ENCODE measurements around the gene FOXJ3.

FOXJ3 gene

GRCh38 chr1:42167611-42168390 is 167.2 kb downstream of the FOXJ3 start:
- TF ChIP-seq, protein P1, sequence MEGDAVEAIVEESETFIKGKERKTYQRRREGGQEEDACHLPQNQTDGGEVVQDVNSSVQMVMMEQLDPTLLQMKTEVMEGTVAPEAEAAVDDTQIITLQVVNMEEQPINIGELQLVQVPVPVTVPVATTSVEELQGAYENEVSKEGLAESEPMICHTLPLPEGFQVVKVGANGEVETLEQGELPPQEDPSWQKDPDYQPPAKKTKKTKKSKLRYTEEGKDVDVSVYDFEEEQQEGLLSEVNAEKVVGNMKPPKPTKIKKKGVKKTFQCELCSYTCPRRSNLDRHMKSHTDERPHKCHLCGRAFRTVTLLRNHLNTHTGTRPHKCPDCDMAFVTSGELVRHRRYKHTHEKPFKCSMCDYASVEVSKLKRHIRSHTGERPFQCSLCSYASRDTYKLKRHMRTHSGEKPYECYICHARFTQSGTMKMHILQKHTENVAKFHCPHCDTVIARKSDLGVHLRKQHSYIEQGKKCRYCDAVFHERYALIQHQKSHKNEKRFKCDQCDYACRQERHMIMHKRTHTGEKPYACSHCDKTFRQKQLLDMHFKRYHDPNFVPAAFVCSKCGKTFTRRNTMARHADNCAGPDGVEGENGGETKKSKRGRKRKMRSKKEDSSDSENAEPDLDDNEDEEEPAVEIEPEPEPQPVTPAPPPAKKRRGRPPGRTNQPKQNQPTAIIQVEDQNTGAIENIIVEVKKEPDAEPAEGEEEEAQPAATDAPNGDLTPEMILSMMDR (IDR thresholded peaks at IDR 0.05; ENCODE audit: unreplicated experiment in 3 of 3), result no peak
- Mint-ChIP-seq H3K4me1 (peaks cover 34% of the 10 kb centered on the region), H3K36me3 (ENCODE audit: low read depth) (no peaks in the 10 kb centered on the region), H3K27ac (no peak overlapping the region), H3K27me3 (ENCODE audit: low read depth) (peaks cover 11% of the 10 kb centered on the region), H3K4me3 (no peak overlapping the region), H3K9me3 (no peaks in the 10 kb centered on the region)

DNA sequence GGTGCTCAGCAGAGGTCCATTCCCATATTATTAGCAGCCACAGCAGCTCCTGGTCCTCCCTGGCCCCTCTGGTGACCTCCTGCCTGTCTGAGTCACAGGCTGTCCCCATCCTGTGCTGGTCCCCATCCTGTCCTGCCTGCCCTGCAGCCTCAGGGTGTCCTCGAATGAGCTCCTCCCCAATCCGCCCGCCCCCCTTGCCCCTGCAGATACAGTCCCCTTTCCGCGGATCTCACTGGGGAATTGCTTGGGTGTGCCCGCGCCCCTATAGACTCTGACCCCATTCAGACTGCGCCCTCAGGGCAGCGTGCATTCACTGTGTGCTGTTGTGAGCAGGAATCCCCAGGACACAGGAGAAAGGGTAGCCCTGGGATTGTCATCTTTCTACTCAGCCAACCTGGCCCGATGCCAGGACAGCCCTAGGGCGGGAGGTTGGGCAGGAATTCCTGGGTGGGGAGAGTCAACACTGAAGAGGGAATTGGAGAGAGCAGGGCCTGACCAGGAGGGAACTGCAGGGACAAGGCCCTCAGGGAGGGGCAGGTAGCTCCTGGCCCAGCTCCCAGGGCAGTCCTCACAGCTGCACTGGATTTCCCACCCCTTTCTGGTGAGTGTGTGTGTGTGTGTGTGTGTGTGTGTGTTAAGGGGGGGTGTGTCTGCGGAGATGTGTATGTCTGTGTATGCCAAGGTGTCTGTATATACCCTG is 169.4 kb downstream of the FOXJ3 start:
- peaks cover 12% of the 10 kb centered on the region for H3K27me3 Mint-ChIP-seq (ENCODE audit: low read depth)

GRCh38 chr1:42164551-42165420 is 170.2 kb downstream of the FOXJ3 start, which contains the start of gene GUCA2A:
GUCA2A (minus strand) TSS chr1:42164745; CDS start chr1:42164712, 33 bp downstream.
- Mint-ChIP-seq H3K4me1 (peaks cover 19% of the 10 kb centered on the region), H3K27me3 (ENCODE audit: low read depth) (peaks cover 12% of the 10 kb centered on the region), H3K27ac (peak within 1 kb of the TSS in 1 of 3 experiments; percentile 8), H3K9me3 (peaks cover 12% of the 10 kb centered on the region), H3K4me3 (no peak within 1 kb of the TSS), H3K36me3 (ENCODE audit: low read depth) (no peaks in the 10 kb centered on the region)
- TF ChIP-seq, protein P1 (IDR thresholded peaks at IDR 0.05; ENCODE audit: unreplicated experiment in 3 of 3), result no peak

More for the DNA sequence above, 169.4 kb downstream of the FOXJ3 start:
- Mint-ChIP-seq H3K4me1 (peaks cover 19% of the 10 kb centered on the region), H3K36me3 (ENCODE audit: low read depth) (no peaks in the 10 kb centered on the region), H3K27ac (peak overlapping the region in 2 of 3 experiments; percentile 8 to 10), H3K4me3 (no peak overlapping the region), H3K9me3 (peaks cover 10% of the 10 kb centered on the region)
- TF ChIP-seq, protein P1 (IDR thresholded peaks at IDR 0.05; ENCODE audit: unreplicated experiment in 3 of 3), result no peak

DNA sequence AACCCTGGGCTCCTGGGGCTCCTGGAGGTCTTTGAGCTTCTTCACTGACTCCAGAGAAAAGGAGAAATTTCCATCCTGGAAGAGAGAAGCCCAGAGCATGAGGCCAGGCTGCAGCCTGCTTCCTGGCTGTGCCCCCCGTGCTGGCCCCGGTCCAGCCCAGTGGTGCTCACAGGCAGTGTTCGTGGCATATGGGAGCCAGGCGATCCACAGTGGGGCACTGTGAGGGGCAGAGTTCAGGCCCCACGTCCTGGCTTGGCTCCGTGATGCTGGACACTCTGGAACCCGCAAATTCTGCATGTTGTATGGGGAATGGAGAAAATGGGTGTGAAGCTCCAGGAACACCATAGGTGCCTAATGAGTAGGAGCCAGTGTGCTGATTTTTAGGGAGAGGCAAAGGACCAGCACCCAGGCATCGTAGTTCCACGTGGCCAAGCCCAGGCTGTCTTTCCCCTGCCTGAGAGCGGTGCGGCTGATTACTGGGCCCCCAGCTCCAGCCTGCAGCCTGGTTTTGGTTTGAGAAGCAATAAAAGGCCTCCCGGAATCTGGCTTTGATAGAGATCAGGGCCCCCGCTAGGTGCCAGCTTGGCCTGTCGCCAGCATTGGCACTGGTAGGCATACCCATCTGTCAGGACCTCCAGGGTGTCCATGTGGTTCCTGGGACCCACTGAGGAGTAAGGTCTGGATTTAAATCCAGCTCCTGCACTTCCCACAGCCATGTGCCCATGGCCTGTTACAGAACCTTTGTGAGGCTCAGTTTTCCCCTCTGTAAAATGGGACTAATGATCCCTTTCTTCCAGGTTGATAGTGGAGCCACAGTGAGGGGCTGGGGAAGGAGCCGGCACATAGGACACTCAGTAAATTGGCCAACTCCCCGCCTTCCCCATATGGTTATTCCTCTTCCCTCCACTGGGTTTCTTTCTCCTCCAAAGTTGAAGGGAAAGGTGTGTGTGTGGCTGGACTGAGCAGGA is 171.2 kb downstream of the FOXJ3 start:
- Mint-ChIP-seq H3K36me3 (ENCODE audit: low read depth) (no peaks in the 10 kb centered on the region), H3K9me3 (peaks cover 12% of the 10 kb centered on the region), H3K27ac (no peak overlapping the region), H3K27me3 (ENCODE audit: low read depth) (peaks cover 12% of the 10 kb centered on the region), H3K4me1 (peaks cover 19% of the 10 kb centered on the region), H3K4me3 (no peak overlapping the region)
- TF ChIP-seq, protein P1 (IDR thresholded peaks at IDR 0.05; ENCODE audit: unreplicated experiment in 3 of 3), result no peak

DNA sequence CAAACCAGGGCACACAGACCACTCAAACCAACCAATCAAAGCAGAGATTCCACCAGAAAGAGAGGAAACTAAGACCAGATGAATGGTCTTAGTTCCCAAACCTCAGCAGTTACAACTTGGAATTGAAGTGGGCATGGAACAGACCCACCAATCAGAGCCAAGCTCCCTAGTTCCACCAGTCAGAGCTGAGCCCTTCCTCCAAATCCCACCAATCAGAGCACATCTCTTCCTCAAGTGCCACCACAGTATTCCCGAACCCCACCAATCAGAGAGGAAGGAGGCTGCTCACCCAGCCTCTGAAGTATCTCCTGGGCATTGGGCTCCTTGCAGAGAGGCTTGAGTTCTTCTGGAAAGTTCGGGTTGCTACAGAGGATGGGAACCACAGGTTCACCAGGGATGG is 171.9 kb downstream of the FOXJ3 start:
- no peaks in the 10 kb centered on the region for H3K36me3 Mint-ChIP-seq (ENCODE audit: low read depth)
- peaks cover 12% of the 10 kb centered on the region for H3K27me3 Mint-ChIP-seq (ENCODE audit: low read depth)
- H3K4me3 Mint-ChIP-seq, result no peak overlapping the region
- peaks cover 18% of the 10 kb centered on the region for H3K4me1 Mint-ChIP-seq
- peaks cover 12% of the 10 kb centered on the region for H3K9me3 Mint-ChIP-seq
- H3K27ac Mint-ChIP-seq, result no peak overlapping the region
- TF ChIP-seq, protein P1 (IDR thresholded peaks at IDR 0.05; ENCODE audit: unreplicated experiment in 3 of 3), result no peak

Data from nephron (organoid).